CD4-positive, alpha-beta memory T cell (primary cell): ENCODE data around the gene IPO13. TPM values are rescaled to one million over a fixed set of nuclear protein-coding genes. Genes with fewer than 3 reads are reported as not detected.

Experiments used
- CTCF ChIA-PET: fragments of 350-600 bp; sonication (Branson Sonifier 250); formaldehyde crosslinking; loops from one replicate; lab custom pipeline; 2021; ENCODE audit warnings: inconsistent platforms; ENCODE audit not compliant: partially characterized antibody; lab: Charles Lee
- POLR2A ChIA-PET: fragments of 350-600 bp; sonication (Branson Sonifier 250); formaldehyde crosslinking; loops from one replicate; lab custom pipeline; 2021; ENCODE audit not compliant: partially characterized antibody; lab: Charles Lee
- DNase-seq, 5 donors: peaks; one replicate each; pipeline versions ENCODE4 v3.0.0 to v3.0.0-alpha.2; 2020 to 2022; ENCODE audit warnings: mixed read lengths in 1 of 5
- H3K27ac ChIP-seq: one replicate; pipeline ENCODE4 v1.7.0; 2013; ENCODE audit warnings: low read depth, low read length
- H3K27me3 ChIP-seq: 2 replicates; pipeline ENCODE4 v1.7.0; 2013; ENCODE audit warnings: mild to moderate bottlenecking, low read length, moderate library complexity; ENCODE audit not compliant: insufficient read depth
- H3K36me3 ChIP-seq: 2 replicates; pipeline ENCODE4 v1.7.0; 2013; ENCODE audit warnings: mild to moderate bottlenecking, low read length, moderate library complexity; ENCODE audit not compliant: insufficient read depth
- H3K4me1 ChIP-seq: 2 replicates; pipeline ENCODE4 v1.7.0; 2013; ENCODE audit warnings: mild to moderate bottlenecking, low read length, moderate library complexity; ENCODE audit not compliant: insufficient read depth
- H3K4me3 ChIP-seq, 2 donors: one replicate each; pipeline ENCODE4 v1.7.0; 2013; ENCODE audit warnings: low read length in 2 of 2, mild to moderate bottlenecking in 1 of 2
- H3K9me3 ChIP-seq, 2 donors: one replicate each; pipeline ENCODE4 v1.7.0; 2013; ENCODE audit warnings: low read length in 2 of 2, control low read depth in 1 of 2; ENCODE audit not compliant: control insufficient read depth in 1 of 2
- H3K27ac Mint-ChIP-seq, 7 donors: one replicate each; pipeline ENCODE4 v1.8.0; 2020 to 2021; ENCODE audit warnings: mixed read lengths in 7 of 7, mild to moderate bottlenecking in 6 of 7, inconsistent platforms in 3 of 7, moderate library complexity in 3 of 7
- H3K27me3 Mint-ChIP-seq, 2 donors: one replicate each; pipeline ENCODE4 v1.8.0; 2020 to 2021; ENCODE audit warnings: mixed read lengths in 2 of 2
- H3K36me3 Mint-ChIP-seq, 2 donors: one replicate each; pipeline ENCODE4 v1.8.0; 2020 to 2021; ENCODE audit warnings: mixed read lengths in 2 of 2, inconsistent platforms in 1 of 2, mild to moderate bottlenecking in 1 of 2
- H3K4me1 Mint-ChIP-seq, 4 donors: one replicate each; pipeline ENCODE4 v1.8.0; 2020 to 2021; ENCODE audit warnings: mixed read lengths in 4 of 4, mild to moderate bottlenecking in 1 of 4
- H3K4me3 Mint-ChIP-seq, 8 donors: one replicate each; pipeline ENCODE4 v1.8.0; 2020 to 2021; ENCODE audit warnings: mixed read lengths in 8 of 8, mild to moderate bottlenecking in 7 of 8, moderate library complexity in 6 of 8, inconsistent platforms in 3 of 8
- H3K9me3 Mint-ChIP-seq, 8 donors: one replicate each; pipeline ENCODE4 v1.8.0; 2020 to 2021; ENCODE audit warnings: mixed read lengths in 8 of 8, mild to moderate bottlenecking in 5 of 8, inconsistent platforms in 3 of 8, moderate library complexity in 1 of 8
- intact Hi-C: fragments of 100-400 bp; cut with micrococcal nuclease; formaldehyde crosslinking; loops from one replicate; pipeline ENCODE4 v1.15.1; 2023
- polyA plus RNA-seq, 2 donors: library from polyadenylated mRNA; unstranded; fragments of 300-500 nt; fragmentation: Illumina TruSeq; gene quantifications; one replicate each; pipeline ENCODE4 v1.2.3, GENCODE V29; 2021
- total RNA-seq, 2 experiments: library from RNA; stranded (reverse); gene quantifications; one replicate each; pipeline ENCODE4 v1.2.3, GENCODE V29; 2021

Gene IPO13
- total and polyA plus RNA-seq, 4 experiments from 2014 or later: 7.5 to 20.0 (median 17.7) TPM

DNA sequence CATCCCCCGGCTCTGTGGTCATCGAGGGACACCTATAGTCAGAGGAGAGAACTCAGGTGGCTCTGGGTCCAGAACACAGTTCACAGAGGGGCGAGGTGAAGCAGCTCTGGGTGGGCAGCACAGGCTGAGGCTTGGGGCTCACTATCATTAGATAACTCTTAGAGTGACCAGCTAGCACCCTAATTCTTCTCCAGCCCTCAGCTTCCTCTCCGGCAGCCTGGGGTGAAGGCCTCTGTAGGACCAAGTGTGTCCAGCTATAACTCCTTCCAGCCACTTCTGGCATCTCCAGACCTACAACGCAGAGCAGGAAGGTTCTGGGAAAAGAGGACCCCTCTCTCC lies 11.8 kb upstream of the IPO13 start:
- Mint-ChIP-seq H3K9me3 (no peaks in the 10 kb centered on the region), H3K4me1 (peaks cover 4 to 30% (median 8%) of the 10 kb centered on the region in 4 donors), H3K27me3 (peaks cover 16 to 21% of the 10 kb centered on the region in 2 donors), H3K4me3 (peak overlapping the region in 1 of 8 donors; percentile 20), H3K36me3 (peaks cover 2 to 7% of the 10 kb centered on the region in 2 donors), H3K27ac (no peak overlapping the region)
- Histone ChIP-seq H3K4me3 (no peak overlapping the region), H3K27me3 (peaks cover 23% of the 10 kb centered on the region), H3K36me3 (no peaks in the 10 kb centered on the region), H3K4me1 (peaks cover 8% of the 10 kb centered on the region), H3K9me3 (no peaks in the 10 kb centered on the region), H3K27ac (no peak overlapping the region)
- intact Hi-C loops: loop anchor here (5.0 kb wide), 2 partner anchors 102 to 708 kb away; no protein-coding TSS in a partner anchor
- POLR2A ChIA-PET: interaction anchor here (0.8 to 1.4 kb wide), 5 partner anchors 8 to 408 kb away, joined by 3 to 4 read pairs (median 4); partner anchors contain the start of gene ATP6V0B
- CTCF ChIA-PET: interaction anchor here (0.6 to 5.4 kb wide), 27 partner anchors 9 to 708 kb away, joined by 3 to 91 read pairs (median 5); partner anchors contain the start of genes IPO13 and KDM4A
- DNase-seq: no peak

DNA sequence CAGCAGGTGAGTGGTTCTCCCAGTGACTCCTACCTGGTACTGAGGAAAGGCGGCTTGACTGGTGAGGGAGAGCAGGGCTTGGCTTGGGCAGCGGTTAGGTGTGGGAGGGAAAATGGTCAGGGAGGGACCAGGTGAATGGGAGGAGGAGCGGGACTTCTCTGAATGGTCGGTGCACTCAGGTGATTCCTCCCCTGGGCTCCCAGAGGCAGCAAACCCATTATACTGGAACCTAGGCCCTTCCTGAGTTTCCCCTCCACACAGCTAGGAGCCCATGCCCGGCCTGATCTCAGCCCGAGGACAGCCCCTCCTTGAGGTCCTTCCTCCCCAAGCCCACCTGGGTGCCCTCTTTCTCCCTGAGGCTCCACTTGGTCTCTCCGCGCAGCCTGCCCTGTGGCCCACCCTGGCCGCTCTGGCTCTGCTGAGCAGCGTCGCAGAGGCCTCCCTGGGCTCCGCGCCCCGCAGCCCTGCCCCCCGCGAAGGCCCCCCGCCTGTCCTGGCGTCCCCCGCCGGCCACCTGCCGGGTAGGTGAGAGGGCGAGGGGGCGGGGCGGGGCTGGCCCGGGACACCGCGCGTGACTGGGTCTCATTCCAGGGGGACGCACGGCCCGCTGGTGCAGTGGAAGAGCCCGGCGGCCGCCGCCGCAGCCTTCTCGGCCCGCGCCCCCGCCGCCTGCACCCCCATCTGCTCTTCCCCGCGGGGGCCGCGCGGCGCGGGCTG lies 10.9 kb upstream of the IPO13 start:
- ChIA-PET POLR2A (interaction anchor here (1.4 kb wide), 1 partner anchor 408 kb away, joined by 3 read pairs; no protein-coding TSS in a partner anchor), CTCF (interaction anchor here (0.8 to 5.4 kb wide), 15 partner anchors 10 to 709 kb away, joined by 3 to 91 read pairs (median 8); partner anchors contain the start of genes IPO13 and KDM4A)
- H3K27ac ChIP-seq: no peak overlapping the region
- intact Hi-C loops: no loop called here
- Mint-ChIP-seq H3K27me3 (peaks cover 16 to 21% of the 10 kb centered on the region in 2 donors), H3K4me3 (peak overlapping the region in 4 of 8 donors; percentile 12 to 64 (median 36)), H3K9me3 (no peaks in the 10 kb centered on the region), H3K36me3 (peaks cover 2 to 9% of the 10 kb centered on the region in 2 donors), H3K4me1 (peaks cover 4 to 30% (median 8%) of the 10 kb centered on the region in 4 donors), H3K27ac (no peak overlapping the region)
- no peaks in the 10 kb centered on the region for H3K36me3 ChIP-seq
- DNase-seq: no peak
- H3K4me3 ChIP-seq: no peak overlapping the region
- H3K9me3 ChIP-seq: no peaks in the 10 kb centered on the region
- H3K27me3 ChIP-seq: peaks cover 23% of the 10 kb centered on the region
- H3K4me1 ChIP-seq: peaks cover 8% of the 10 kb centered on the region

DNA sequence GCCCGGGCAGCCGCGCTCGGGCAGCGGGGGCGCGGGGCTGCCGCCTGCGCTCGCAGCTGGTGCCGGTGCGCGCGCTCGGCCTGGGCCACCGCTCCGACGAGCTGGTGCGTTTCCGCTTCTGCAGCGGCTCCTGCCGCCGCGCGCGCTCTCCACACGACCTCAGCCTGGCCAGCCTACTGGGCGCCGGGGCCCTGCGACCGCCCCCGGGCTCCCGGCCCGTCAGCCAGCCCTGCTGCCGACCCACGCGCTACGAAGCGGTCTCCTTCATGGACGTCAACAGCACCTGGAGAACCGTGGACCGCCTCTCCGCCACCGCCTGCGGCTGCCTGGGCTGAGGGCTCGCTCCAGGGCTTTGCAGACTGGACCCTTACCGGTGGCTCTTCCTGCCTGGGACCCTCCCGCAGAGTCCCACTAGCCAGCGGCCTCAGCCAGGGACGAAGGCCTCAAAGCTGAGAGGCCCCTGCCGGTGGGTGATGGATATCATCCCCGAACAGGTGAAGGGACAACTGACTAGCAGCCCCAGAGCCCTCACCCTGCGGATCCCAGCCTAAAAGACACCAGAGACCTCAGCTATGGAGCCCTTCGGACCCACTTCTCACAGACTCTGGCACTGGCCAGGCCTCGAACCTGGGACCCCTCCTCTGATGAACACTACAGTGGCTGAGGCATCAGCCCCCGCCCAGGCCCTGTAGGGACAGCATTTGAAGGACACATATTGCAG lies 10.2 kb upstream of the IPO13 start:
- Histone ChIP-seq H3K27ac (no peak overlapping the region), H3K27me3 (peaks cover 23% of the 10 kb centered on the region), H3K36me3 (no peaks in the 10 kb centered on the region), H3K4me1 (peaks cover 8% of the 10 kb centered on the region), H3K4me3 (no peak overlapping the region), H3K9me3 (no peaks in the 10 kb centered on the region)
- no peak for DNase-seq
- peak overlapping the region in 4 of 8 donors; percentile 36 to 56 (median 46) for H3K4me3 Mint-ChIP-seq
- ChIA-PET CTCF (interaction anchor here (1.0 to 5.4 kb wide), 3 partner anchors 10 to 172 kb away, joined by 3 to 91 read pairs (median 83); partner anchors contain the start of gene IPO13), POLR2A (no interaction called here)
- no peak overlapping the region for H3K27ac Mint-ChIP-seq
- H3K27me3 Mint-ChIP-seq: peaks cover 16 to 21% of the 10 kb centered on the region in 2 donors
- H3K9me3 Mint-ChIP-seq: no peaks in the 10 kb centered on the region
- intact Hi-C loops: no loop called here
- peaks cover 2 to 9% of the 10 kb centered on the region in 2 donors for H3K36me3 Mint-ChIP-seq
- H3K4me1 Mint-ChIP-seq: peaks cover 4 to 30% (median 8%) of the 10 kb centered on the region in 4 donors

DNA sequence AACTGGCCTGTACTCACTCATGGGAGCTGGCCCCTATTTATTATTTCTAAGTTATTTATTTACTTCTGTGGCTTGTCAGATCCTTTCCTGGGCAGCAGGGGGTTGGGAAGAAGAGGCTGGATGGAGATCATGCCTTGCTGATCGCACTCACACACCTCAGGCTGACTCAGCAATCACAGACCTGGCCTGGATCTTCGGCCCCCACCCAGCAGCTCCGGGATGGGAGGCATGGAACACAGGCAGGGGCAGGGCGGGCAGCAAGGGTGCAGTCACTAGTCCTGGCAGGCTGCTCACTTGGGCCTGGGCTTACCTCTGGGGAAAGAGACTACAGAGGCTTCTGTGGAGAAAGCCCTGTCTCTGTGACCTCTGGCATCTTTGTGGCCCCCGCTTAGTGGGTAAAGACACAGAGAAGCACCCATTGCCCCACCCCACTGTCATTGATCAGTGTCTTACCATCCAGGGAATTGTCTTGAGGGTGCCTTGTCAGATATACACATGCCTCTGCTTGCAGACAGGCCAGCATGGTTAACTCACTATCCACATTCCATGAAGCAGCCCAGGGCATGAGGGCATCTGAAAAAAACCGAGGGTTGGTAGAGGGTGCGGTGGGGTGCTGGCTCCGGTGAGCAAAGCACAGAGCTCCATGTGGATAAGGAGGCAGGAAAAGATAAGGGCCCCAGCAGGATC lies 9.4 kb upstream of the IPO13 start:
- Mint-ChIP-seq H3K27me3 (peaks cover 16 to 21% of the 10 kb centered on the region in 2 donors), H3K36me3 (peaks cover 2 to 9% of the 10 kb centered on the region in 2 donors), H3K4me1 (peaks cover 4 to 30% (median 8%) of the 10 kb centered on the region in 4 donors), H3K9me3 (no peaks in the 10 kb centered on the region), H3K27ac (no peak overlapping the region), H3K4me3 (no peak overlapping the region)
- DNase-seq: no peak
- CTCF ChIA-PET: interaction anchor here (1.0 to 1.6 kb wide), 2 partner anchors 11 to 99 kb away, joined by 3 read pairs; no protein-coding TSS in a partner anchor
- POLR2A ChIA-PET: no interaction called here
- intact Hi-C loops: no loop called here
- Histone ChIP-seq H3K27me3 (peaks cover 23% of the 10 kb centered on the region), H3K27ac (no peak overlapping the region), H3K9me3 (no peaks in the 10 kb centered on the region), H3K4me3 (no peak overlapping the region), H3K4me1 (peaks cover 8% of the 10 kb centered on the region), H3K36me3 (no peaks in the 10 kb centered on the region)

DNA sequence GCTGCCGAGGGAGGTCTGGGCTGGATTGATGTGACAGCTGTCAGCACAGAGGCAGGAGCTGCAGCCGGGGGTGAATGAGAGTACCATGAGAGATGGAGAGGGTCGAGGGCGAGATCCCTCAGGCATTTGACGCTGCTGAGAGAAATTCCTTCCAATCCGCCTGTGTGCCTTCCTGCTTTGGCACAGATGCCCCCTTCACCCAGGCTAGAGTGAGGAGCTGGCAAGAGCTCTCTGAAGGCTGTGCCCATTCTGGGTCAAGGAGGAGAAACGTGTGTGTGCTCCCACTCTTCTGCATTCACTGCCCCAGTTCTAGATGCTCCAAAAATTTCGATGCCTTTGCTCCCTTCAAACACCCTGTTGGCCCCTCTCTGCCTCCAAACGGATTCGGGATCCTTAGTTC lies 8.4 kb upstream of the IPO13 start:
- Histone ChIP-seq H3K4me3 (no peak overlapping the region), H3K27ac (no peak overlapping the region), H3K27me3 (peaks cover 19% of the 10 kb centered on the region), H3K36me3 (no peaks in the 10 kb centered on the region), H3K4me1 (peaks cover 7% of the 10 kb centered on the region), H3K9me3 (no peaks in the 10 kb centered on the region)
- intact Hi-C loops: no loop called here
- no peak for DNase-seq
- Mint-ChIP-seq H3K27me3 (peaks cover 11 to 12% of the 10 kb centered on the region in 2 donors), H3K4me3 (peak overlapping the region in 1 of 8 donors; percentile 54), H3K4me1 (peaks cover 4 to 34% (median 10%) of the 10 kb centered on the region in 4 donors), H3K9me3 (no peaks in the 10 kb centered on the region), H3K27ac (no peak overlapping the region), H3K36me3 (peaks cover 2 to 5% of the 10 kb centered on the region in 2 donors)
- POLR2A ChIA-PET: no interaction called here
- CTCF ChIA-PET: interaction anchor here (1.6 kb wide), 1 partner anchor 98 kb away, joined by 3 read pairs; no protein-coding TSS in a partner anchor

DNA sequence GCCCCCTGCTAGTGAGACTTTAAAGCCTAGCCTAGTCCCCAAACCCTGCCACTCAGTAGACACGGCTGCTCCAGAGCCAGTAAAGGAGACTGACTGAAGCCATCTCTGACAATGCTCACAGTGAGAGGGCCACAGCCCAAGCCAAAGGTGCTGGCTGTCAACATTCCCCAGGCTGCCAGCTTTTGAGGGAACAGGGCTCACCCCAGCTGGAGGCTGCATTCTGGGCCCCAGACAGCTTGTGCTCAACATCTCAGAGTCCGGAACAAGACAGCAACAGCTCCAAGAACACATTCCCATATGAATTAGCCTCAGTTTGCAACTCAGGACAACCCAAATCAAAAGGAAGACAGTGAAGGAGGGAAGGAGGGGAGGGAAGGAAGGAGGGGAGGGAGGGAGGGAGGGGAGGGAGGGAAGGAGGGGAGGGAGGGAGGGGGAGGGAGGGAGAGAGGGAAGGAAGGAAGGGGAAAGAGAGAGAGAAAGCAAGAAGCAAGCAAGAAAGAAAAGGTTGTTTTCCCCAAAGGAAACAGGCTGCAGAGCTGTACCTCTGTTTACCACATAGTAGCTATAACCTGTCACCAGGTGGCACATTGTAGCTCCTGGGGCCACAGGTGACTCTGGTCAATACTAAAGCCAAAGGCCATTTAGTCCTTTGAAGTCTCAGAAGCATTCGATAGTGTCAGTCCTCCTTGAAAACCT lies 7.7 kb upstream of the IPO13 start:
- Histone ChIP-seq H3K4me3 (no peak overlapping the region), H3K4me1 (no peaks in the 10 kb centered on the region), H3K27ac (no peak overlapping the region), H3K27me3 (peaks cover 15% of the 10 kb centered on the region), H3K36me3 (no peaks in the 10 kb centered on the region), H3K9me3 (no peaks in the 10 kb centered on the region)
- ChIA-PET CTCF (interaction anchor here (1.0 to 1.6 kb wide), 2 partner anchors 97 to 409 kb away, joined by 3 read pairs; no protein-coding TSS in a partner anchor), POLR2A (no interaction called here)
- peaks cover 8 to 11% of the 10 kb centered on the region in 2 donors for H3K27me3 Mint-ChIP-seq
- intact Hi-C loops: no loop called here
- H3K9me3 Mint-ChIP-seq: no peaks in the 10 kb centered on the region
- H3K4me3 Mint-ChIP-seq: no peak overlapping the region
- no peak for DNase-seq
- H3K27ac Mint-ChIP-seq: no peak overlapping the region
- peaks cover 2 to 5% of the 10 kb centered on the region in 2 donors for H3K36me3 Mint-ChIP-seq
- H3K4me1 Mint-ChIP-seq: peaks cover 4 to 30% (median 8%) of the 10 kb centered on the region in 4 donors
